ENCODE data around the gene HLA-DRA. TPM values are rescaled to one million over a fixed set of nuclear protein-coding genes. Genes with fewer than 3 reads are reported as not detected.

The HLA-DRA gene
- not detected for total RNA-seq (ENCODE audit: unreplicated experiment)
- long read RNA-seq: 0 reads

GRCh38 chr6:32439602-32440214, at the start of gene HLA-DRA:
Gene HLA-DRA (plus strand): TSS chr6:32439887. CDS start chr6:32439951, 64 bp downstream.
- Mint-ChIP-seq H3K4me3 (ENCODE audit: unreplicated experiment) (no peak within 1 kb of the TSS), H3K27me3 (ENCODE audit: unreplicated experiment) (no peaks in the 10 kb centered on the region), H3K27ac (ENCODE audit: unreplicated experiment) (no peak within 1 kb of the TSS), H3K36me3 (ENCODE audit: unreplicated experiment) (no peaks in the 10 kb centered on the region), H3K9me3 (ENCODE audit: unreplicated experiment) (peaks cover 3% of the 10 kb centered on the region), H3K4me1 (ENCODE audit: low read depth, unreplicated experiment) (no peaks in the 10 kb centered on the region)
- TF ChIP-seq CTCF (IDR thresholded peaks at IDR 0.05; ENCODE audit: partially characterized antibody, unreplicated experiment): no peak
- DNase-seq: no peak

- H3K4me3 Mint-ChIP-seq (ENCODE audit: unreplicated experiment): no peak overlapping the region
- no peak for TF ChIP-seq CTCF (IDR thresholded peaks at IDR 0.05; ENCODE audit: partially characterized antibody, unreplicated experiment)
- H3K27ac Mint-ChIP-seq (ENCODE audit: unreplicated experiment): no peak overlapping the region
- no peaks in the 10 kb centered on the region for H3K4me1 Mint-ChIP-seq (ENCODE audit: low read depth, unreplicated experiment)
- no peaks in the 10 kb centered on the region for H3K36me3 Mint-ChIP-seq (ENCODE audit: unreplicated experiment)
- H3K9me3 Mint-ChIP-seq (ENCODE audit: unreplicated experiment): no peaks in the 10 kb centered on the region
- no peaks in the 10 kb centered on the region for H3K27me3 Mint-ChIP-seq (ENCODE audit: unreplicated experiment)
- DNase-seq: no peak
Observed at GRCh38 chr6:32391505-32391904, 48.2 kb upstream of the HLA-DRA start.

- Mint-ChIP-seq H3K4me3 (ENCODE audit: unreplicated experiment) (no peak overlapping the region), H3K27me3 (ENCODE audit: unreplicated experiment) (no peaks in the 10 kb centered on the region), H3K4me1 (ENCODE audit: low read depth, unreplicated experiment) (no peaks in the 10 kb centered on the region), H3K27ac (ENCODE audit: unreplicated experiment) (no peak overlapping the region), H3K9me3 (ENCODE audit: unreplicated experiment) (peaks cover 1% of the 10 kb centered on the region), H3K36me3 (ENCODE audit: unreplicated experiment) (no peaks in the 10 kb centered on the region)
- DNase-seq: no peak
- no peak for TF ChIP-seq CTCF (IDR thresholded peaks at IDR 0.05; ENCODE audit: partially characterized antibody, unreplicated experiment)
Observed at GRCh38 chr6:32393665-32394420, 45.8 kb upstream of the HLA-DRA start.

- Mint-ChIP-seq H3K36me3 (ENCODE audit: unreplicated experiment) (no peaks in the 10 kb centered on the region), H3K9me3 (ENCODE audit: unreplicated experiment) (peaks cover 1% of the 10 kb centered on the region), H3K27ac (ENCODE audit: unreplicated experiment) (no peak overlapping the region), H3K27me3 (ENCODE audit: unreplicated experiment) (peaks cover 2% of the 10 kb centered on the region), H3K4me3 (ENCODE audit: unreplicated experiment) (no peak overlapping the region), H3K4me1 (ENCODE audit: low read depth, unreplicated experiment) (no peaks in the 10 kb centered on the region)
- TF ChIP-seq CTCF (IDR thresholded peaks at IDR 0.05; ENCODE audit: partially characterized antibody, unreplicated experiment): no peak
- no peak for DNase-seq
Observed at GRCh38 chr6:32396028-32396427, 43.7 kb upstream of the HLA-DRA start.
